GM18526 (cell line): ENCODE results near the gene CLDN17.

Source experiments
- POLR2A ChIP-seq: IDR thresholded peaks from 3 replicates; pipeline ENCODE4 v1.6.1; 2011; ENCODE audit not compliant: insufficient read length; ENCODE audit errors: extremely low read depth

CLDN17 gene

GRCh38 chr21:30153697-30154340 is 12.8 kb downstream of the CLDN17 start:
- TF ChIP-seq POLR2A, result no peak

GRCh38 chr21:30152792-30153191 is 13.8 kb downstream of the CLDN17 start:
- TF ChIP-seq POLR2A, result no peak

- no peak for TF ChIP-seq POLR2A
Measured at GRCh38 chr21:30148906-30149305, 17.7 kb downstream of the CLDN17 start.

GRCh38 chr21:30146558-30147282 is 19.9 kb downstream of the CLDN17 start:
- no peak for TF ChIP-seq POLR2A

- no peak for TF ChIP-seq POLR2A
Measured at GRCh38 chr21:30138483-30138882, 28.1 kb downstream of the CLDN17 start.

GRCh38 chr21:30129246-30129645 is 37.4 kb downstream of the CLDN17 start:
- TF ChIP-seq POLR2A, result no peak

- TF ChIP-seq POLR2A, result no peak
Measured at GRCh38 chr21:30126576-30126975, 40.0 kb downstream of the CLDN17 start.

- no peak for TF ChIP-seq POLR2A
Measured at GRCh38 chr21:30117631-30118030, 49.0 kb downstream of the CLDN17 start.

GRCh38 chr21:30116479-30116878 is 50.1 kb downstream of the CLDN17 start:
- TF ChIP-seq POLR2A, result no peak
